Measurements from ENCODE around the gene MXRA7.

The MXRA7 gene

DNA sequence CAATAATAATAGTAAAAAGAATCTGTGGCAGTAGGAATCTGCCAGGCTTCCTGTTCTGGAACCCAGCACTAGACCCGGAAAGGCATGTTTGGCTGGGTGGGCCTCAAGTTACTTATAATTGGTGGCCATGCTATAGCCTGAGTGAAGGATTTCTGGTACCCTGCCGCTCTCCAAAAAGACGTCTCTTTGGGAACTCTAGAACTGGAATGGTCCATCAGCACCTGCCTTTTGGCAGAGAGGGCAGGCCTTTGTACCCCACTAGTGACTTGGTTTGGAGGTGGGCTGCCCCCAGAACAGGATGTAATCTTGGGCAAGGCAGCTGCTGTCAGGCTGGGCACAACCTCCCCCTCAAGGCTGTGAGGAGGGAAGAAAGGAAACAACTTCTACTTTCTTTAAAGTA lies 37.9 kb downstream of the MXRA7 start:
- TF ChIP-seq, protein P1, sequence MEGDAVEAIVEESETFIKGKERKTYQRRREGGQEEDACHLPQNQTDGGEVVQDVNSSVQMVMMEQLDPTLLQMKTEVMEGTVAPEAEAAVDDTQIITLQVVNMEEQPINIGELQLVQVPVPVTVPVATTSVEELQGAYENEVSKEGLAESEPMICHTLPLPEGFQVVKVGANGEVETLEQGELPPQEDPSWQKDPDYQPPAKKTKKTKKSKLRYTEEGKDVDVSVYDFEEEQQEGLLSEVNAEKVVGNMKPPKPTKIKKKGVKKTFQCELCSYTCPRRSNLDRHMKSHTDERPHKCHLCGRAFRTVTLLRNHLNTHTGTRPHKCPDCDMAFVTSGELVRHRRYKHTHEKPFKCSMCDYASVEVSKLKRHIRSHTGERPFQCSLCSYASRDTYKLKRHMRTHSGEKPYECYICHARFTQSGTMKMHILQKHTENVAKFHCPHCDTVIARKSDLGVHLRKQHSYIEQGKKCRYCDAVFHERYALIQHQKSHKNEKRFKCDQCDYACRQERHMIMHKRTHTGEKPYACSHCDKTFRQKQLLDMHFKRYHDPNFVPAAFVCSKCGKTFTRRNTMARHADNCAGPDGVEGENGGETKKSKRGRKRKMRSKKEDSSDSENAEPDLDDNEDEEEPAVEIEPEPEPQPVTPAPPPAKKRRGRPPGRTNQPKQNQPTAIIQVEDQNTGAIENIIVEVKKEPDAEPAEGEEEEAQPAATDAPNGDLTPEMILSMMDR (IDR thresholded peaks at IDR 0.05) = no peak
- Mint-ChIP-seq H3K27ac (no peak overlapping the region), H3K9me3 (no peaks in the 10 kb centered on the region), H3K4me1 (peaks cover 35% of the 10 kb centered on the region), H3K27me3 (ENCODE audit: low read depth, poor library complexity) (peaks cover 3% of the 10 kb centered on the region), H3K4me3 (peak overlapping the region; percentile 95), H3K36me3 (ENCODE audit: low read depth) (no peaks in the 10 kb centered on the region)
- no peak for DNase-seq

DNA sequence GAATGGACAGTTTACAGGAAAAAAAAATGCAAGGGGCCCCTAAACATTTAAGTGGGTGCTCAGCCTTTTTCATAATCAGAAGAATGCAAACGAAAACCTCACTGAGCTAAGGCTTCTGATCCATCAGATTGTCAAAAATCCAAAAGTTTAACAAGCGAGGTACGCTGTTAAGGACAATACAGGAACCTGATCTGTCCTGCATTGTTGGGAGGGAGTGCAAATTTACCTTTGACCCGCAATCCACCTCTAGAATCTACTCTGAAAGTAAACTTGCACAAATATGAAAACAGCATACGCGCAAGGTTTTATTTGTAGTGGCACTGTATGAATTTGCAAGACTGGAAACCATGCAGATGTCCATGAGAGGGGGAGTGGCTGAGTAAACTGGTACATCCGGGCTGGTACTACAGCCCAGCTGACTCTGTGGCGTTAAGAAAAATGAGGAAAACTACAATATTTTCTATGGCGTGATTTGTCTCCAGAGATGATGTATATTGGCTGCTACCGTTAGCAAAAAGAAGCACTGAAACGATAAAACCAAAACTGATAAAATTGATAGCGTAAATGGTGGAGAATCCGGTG lies 38.4 kb downstream of the MXRA7 start:
- H3K4me1 Mint-ChIP-seq = peaks cover 40% of the 10 kb centered on the region
- no peak for DNase-seq
- no peaks in the 10 kb centered on the region for H3K36me3 Mint-ChIP-seq (ENCODE audit: low read depth)
- peaks cover under 1% of the 10 kb centered on the region for H3K9me3 Mint-ChIP-seq
- peaks cover 3% of the 10 kb centered on the region for H3K27me3 Mint-ChIP-seq (ENCODE audit: low read depth, poor library complexity)
- H3K4me3 Mint-ChIP-seq = peak overlapping the region; percentile 95
- no peak overlapping the region for H3K27ac Mint-ChIP-seq
- TF ChIP-seq, protein P1 (IDR thresholded peaks at IDR 0.05) = no peak

DNA sequence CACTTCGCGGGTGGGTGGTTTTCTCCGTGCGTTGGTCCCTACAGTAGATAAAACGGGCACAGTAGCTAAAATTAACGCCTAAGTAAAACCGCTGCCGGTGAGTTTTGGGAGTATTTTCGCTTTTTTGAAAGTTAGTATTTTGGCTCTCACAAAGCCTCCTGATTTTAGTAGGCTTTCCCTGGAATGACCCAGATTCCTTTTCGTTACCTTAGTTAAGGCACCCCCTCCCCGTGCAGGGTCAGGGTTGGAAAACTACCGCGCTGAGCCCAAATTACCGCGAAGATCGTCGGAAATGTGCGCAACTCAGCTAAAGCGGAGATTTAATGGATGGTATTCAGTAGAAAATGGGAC lies 38.9 kb downstream of the MXRA7 start:
- peaks cover 3% of the 10 kb centered on the region for H3K9me3 Mint-ChIP-seq
- TF ChIP-seq, protein P1 (IDR thresholded peaks at IDR 0.05) = no peak
- H3K27ac Mint-ChIP-seq = no peak overlapping the region
- H3K4me3 Mint-ChIP-seq = peak overlapping the region; percentile 95
- peaks cover 45% of the 10 kb centered on the region for H3K4me1 Mint-ChIP-seq
- H3K27me3 Mint-ChIP-seq (ENCODE audit: low read depth, poor library complexity) = peaks cover 3% of the 10 kb centered on the region
- no peaks in the 10 kb centered on the region for H3K36me3 Mint-ChIP-seq (ENCODE audit: low read depth)
- no peak for DNase-seq

DNA sequence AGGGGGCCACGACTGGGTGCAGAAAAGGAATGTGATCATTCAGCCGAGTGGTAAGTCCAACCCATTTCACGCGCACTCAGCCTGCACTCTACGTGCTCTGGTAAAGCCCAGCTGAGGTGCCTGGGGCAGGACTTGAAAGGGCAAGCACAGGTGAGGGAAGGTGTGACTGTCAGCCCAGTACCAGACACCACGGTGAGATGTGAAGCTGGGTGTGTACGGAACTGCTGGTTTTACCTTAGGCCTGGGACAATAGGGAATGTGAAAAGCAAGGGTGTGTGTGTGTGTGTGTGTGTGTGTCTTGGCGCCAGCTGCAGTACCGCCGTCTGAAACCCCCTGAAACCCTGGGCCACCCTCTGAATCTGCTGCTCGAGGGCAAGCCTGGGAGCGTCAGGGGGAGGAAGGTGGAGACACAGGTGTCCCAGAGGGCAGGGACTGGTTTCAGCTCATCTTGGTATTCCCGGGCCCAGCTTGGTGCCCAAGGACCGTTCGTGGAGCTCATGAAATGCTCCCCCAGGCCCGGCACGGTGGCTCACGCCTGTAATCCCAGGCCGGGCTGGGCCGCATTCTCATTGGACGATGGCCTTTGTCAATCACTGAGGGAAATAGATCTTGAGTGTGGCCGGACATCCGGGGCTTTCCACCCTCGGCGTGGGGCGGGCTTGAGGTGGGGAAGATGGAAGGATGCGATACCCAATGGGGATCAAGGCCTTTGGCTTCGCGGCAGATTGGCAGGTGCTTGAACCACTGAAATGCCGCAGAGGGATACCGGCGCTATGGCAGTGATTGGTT lies 39.4 kb downstream of the MXRA7 start:
- peak; percentile 98 for DNase-seq
- Mint-ChIP-seq H3K27ac (peak overlapping the region; percentile 31), H3K4me3 (peak overlapping the region; percentile 95), H3K9me3 (peaks cover 3% of the 10 kb centered on the region), H3K4me1 (peaks cover 49% of the 10 kb centered on the region), H3K27me3 (ENCODE audit: low read depth, poor library complexity) (peaks cover 3% of the 10 kb centered on the region), H3K36me3 (ENCODE audit: low read depth) (no peaks in the 10 kb centered on the region)
- TF ChIP-seq, protein P1 (IDR thresholded peaks at IDR 0.05) = no peak

DNA sequence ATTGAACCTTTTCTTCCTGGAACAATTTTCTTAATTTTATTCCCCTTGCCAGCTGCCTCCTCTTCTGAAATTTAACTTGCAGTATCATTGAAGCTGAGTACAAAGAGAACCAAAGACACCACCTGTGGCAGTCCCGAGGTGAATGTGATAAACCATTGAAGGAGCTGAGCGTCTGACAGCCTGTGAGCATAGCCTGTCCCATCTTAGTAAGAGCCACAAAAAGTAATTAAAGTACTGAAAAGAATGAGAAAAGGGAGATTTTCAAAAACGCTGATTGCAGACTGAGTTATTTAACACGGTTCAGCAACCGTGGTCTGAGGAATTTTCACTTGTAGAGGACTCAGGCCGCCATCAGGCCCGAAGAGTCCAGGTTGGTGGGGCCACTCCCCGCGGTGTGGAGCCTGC lies 40.0 kb downstream of the MXRA7 start:
- peaks cover 3% of the 10 kb centered on the region for H3K9me3 Mint-ChIP-seq
- peaks cover 3% of the 10 kb centered on the region for H3K27me3 Mint-ChIP-seq (ENCODE audit: low read depth, poor library complexity)
- no peaks in the 10 kb centered on the region for H3K36me3 Mint-ChIP-seq (ENCODE audit: low read depth)
- H3K4me3 Mint-ChIP-seq = peak overlapping the region; percentile 95
- peaks cover 51% of the 10 kb centered on the region for H3K4me1 Mint-ChIP-seq
- DNase-seq = no peak
- peak overlapping the region; percentile 31 for H3K27ac Mint-ChIP-seq
- TF ChIP-seq, protein P1 (IDR thresholded peaks at IDR 0.05) = no peak

Measured in nephron progenitor cell (in vitro differentiated cells).